K562 (cell line): ENCODE measurements around the gene RER1. TPM values are rescaled to one million over a fixed set of nuclear protein-coding genes. Genes with fewer than 3 reads are reported as not detected.

Experiments
- ATAC-seq: fragments of 200-7000 bp; cut with Tn5 transposase; 3 replicates; pipeline ENCODE4 v1.9.1; 2020; ENCODE audit warnings: moderate library complexity
- BruUV-seq: library from RNA; stranded (reverse); fragments of 400-500 nt; replicated peaks from 2 replicates; lab custom pipeline; 2021; lab: Mats Ljungman, UMichigan
- CTCF ChIA-PET: fragments of 300-600 bp; formaldehyde crosslinking; extraction: SDS; loops from one replicate; lab custom pipeline; 2021; ENCODE audit warnings: low intra/inter-chr PET ratio; lab: Yijun Ruan, JAX
- POLR2A ChIA-PET: fragments of 300-600, 350-650 bp; sonication (Branson Sonifier 250); formaldehyde crosslinking; extraction: SDS; loops from one replicate; lab custom pipeline; 2021; ENCODE audit warnings: antibody characterized with exemption, inconsistent platforms; lab: Yijun Ruan, JAX
- DNase-seq, 4 experiments: peaks; one replicate each; pipeline versions ENCODE4 v3.0.0 to v3.0.0-alpha.2; 2011 to 2018; ENCODE audit warnings: low spot score in 3 of 4, mixed read lengths in 3 of 4; ENCODE audit errors: extremely low read depth in 1 of 4
- FAIRE-seq: peaks from 2 replicates; lab custom pipeline; 2011; peaks lifted over from hg19 to GRCh38; lab: Jason Lieb, UNC
- H2AFZ ChIP-seq: 2 replicates; pipeline ENCODE4 v1.6.0; 2011; ENCODE audit warnings: low read depth, low read length, control low read depth, inconsistent platforms
- H3K27ac ChIP-seq: fragments of 200-600 bp; 3 replicates; pipeline ENCODE4 v1.8.0; 2011; ENCODE audit warnings: low read depth, mild to moderate bottlenecking, control low read depth, inconsistent platforms, low read length, moderate library complexity, mixed read lengths; ENCODE audit errors: extremely low read depth
- H3K27me3 ChIP-seq, 2 experiments: fragments of 300-600 bp in 1 of 2; 2 replicates in 1 of 2; 3 replicates in 1 of 2; pipeline versions ENCODE4 v1.6.0 to v1.8.0; 2011; ENCODE audit warnings: inconsistent platforms in 2 of 2, low read length in 2 of 2, mild to moderate bottlenecking in 1 of 2, mixed read lengths in 1 of 2, moderate library complexity in 1 of 2; ENCODE audit not compliant: control insufficient read depth in 2 of 2, insufficient read depth in 2 of 2
- H3K36me3 ChIP-seq: fragments of 300-600 bp; 3 replicates; pipeline ENCODE4 v1.8.0; 2011; ENCODE audit warnings: mild to moderate bottlenecking, low read length, inconsistent platforms; ENCODE audit not compliant: control insufficient read depth, insufficient read depth
- H3K4me1 ChIP-seq, 2 experiments: fragments of 200-600 bp in 1 of 2; replicated peaks in 1 of 2; 2 replicates in 1 of 2; 3 replicates in 1 of 2; pipeline versions ENCODE4 v1.5.1 to v1.8.0; 2011; ENCODE audit warnings: inconsistent platforms in 2 of 2, low read length in 2 of 2, mild to moderate bottlenecking in 1 of 2, mixed read lengths in 1 of 2, moderate library complexity in 1 of 2; ENCODE audit not compliant: control insufficient read depth in 2 of 2, insufficient read depth in 2 of 2
- H3K4me2 ChIP-seq: 2 replicates; pipeline ENCODE4 v1.6.1; 2011; ENCODE audit warnings: low read length, control low read depth, inconsistent platforms, mixed read lengths; ENCODE audit not compliant: insufficient read depth
- H3K4me3 ChIP-seq: fragments of 200-600 bp; sonication (generic), shearing (Covaris generic); 2 replicates; pipeline ENCODE4 v1.5.1; 2016; ENCODE audit warnings: control low read depth, inconsistent platforms
- H3K79me2 ChIP-seq: fragments of 200-600 bp; 3 replicates; pipeline ENCODE4 v1.8.0; 2011; ENCODE audit warnings: low read length, inconsistent platforms; ENCODE audit not compliant: control insufficient read depth, insufficient read depth
- H3K9ac ChIP-seq, 2 experiments: 2 replicates each; pipeline versions ENCODE4 v1.6.0 to v1.6.1; 2011; ENCODE audit warnings: low read depth in 2 of 2, low read length in 2 of 2, control low read depth in 1 of 2, inconsistent platforms in 1 of 2, mild to moderate bottlenecking in 1 of 2, mixed read lengths in 1 of 2; ENCODE audit not compliant: insufficient read depth in 1 of 2
- H3K9me1 ChIP-seq: one replicate; pipeline ENCODE4 v1.6.0; 2011; ENCODE audit warnings: inconsistent platforms, mild to moderate bottlenecking, low read length, moderate library complexity; ENCODE audit not compliant: control insufficient read depth, insufficient read depth
- H3K9me3 ChIP-seq: replicated peaks from 2 replicates; pipeline ENCODE4 v1.5.1; 2011; ENCODE audit warnings: low read depth, low read length, inconsistent platforms; ENCODE audit not compliant: control insufficient read depth, insufficient read depth
- H4K20me1 ChIP-seq: replicated peaks from 2 replicates; pipeline ENCODE4 v1.6.1; 2011; ENCODE audit warnings: low read length, inconsistent platforms, mixed read lengths; ENCODE audit not compliant: control insufficient read depth, insufficient read depth
- CTBP1 ChIP-seq: fragments of 450-650 bp; IDR thresholded peaks from 2 replicates; pipeline ENCODE4 v1.6.1; 2016; ENCODE audit warnings: borderline replicate concordance
- ELF1 ChIP-seq: fragments of 200-800 bp; sonication (Bioruptor generic); IDR thresholded peaks from 2 replicates; pipeline ENCODE4 v1.6.1; 2016; ENCODE audit warnings: missing genetic modification characterization, missing compliant biosample characterization
- MECOM ChIP-seq: fragments of 250-450 bp; sonication (Bioruptor Pico); IDR thresholded peaks from 2 replicates; pipeline ENCODE4 v1.8.0; 2022; ENCODE audit warnings: inconsistent platforms
- PKNOX1 ChIP-seq: fragments of 450-650 bp; IDR thresholded peaks from 2 replicates; pipeline ENCODE4 v1.6.1; 2016
- RFX1 ChIP-seq: fragments of 450-650 bp; IDR thresholded peaks from 2 replicates; pipeline ENCODE4 v1.6.1; 2016; ENCODE audit warnings: mild to moderate bottlenecking, moderate library complexity
- SMAD1 ChIP-seq: fragments of 150-350 bp; IDR thresholded peaks from 2 replicates; pipeline ENCODE4 v1.6.1; 2014; ENCODE audit warnings: low read length, low read depth; ENCODE audit not compliant: partially characterized antibody
- WGBS: fragments of 100-300 bp; shearing (Covaris generic); methylation state at CpG from one replicate; pipeline ENCODE4 v1.1.6; 2016; ENCODE audit warnings: low coverage, mixed read lengths; ENCODE audit not compliant: insufficient coverage; ENCODE audit errors: missing lambda C conversion rate; 5-methylcytosine and 5-hydroxymethylcytosine counted together
- in situ Hi-C: fragments of 300-500 bp; cut with MboI; formaldehyde crosslinking; loops from 4 replicates; pipeline ENCODE4 v1.15.0; 2018; ENCODE audit warnings: inconsistent platforms, mixed read lengths
- intact Hi-C: fragments of 100-400 bp; cut with micrococcal nuclease; formaldehyde crosslinking; loops from 2 replicates; pipeline ENCODE4 v1.14.2; 2022
- polyA plus RNA-seq, 8 experiments: library from polyadenylated mRNA; depleted of rRNA in 4 of 8; stranded (reverse) in 5 of 8; unstranded in 3 of 8; fragments of >200 nt; fragmentation: Nextera tagmentation in 2 of 8; fragmentation: Illumina TruSeq in 1 of 8; extraction: Ambion mirVana in 2 of 8; extraction: Trizol in 1 of 8; gene quantifications; 2 replicates each; pipeline versions ENCODE4 v1.2.1 to v1.2.3, GENCODE V29; 2011 to 2014; ENCODE audit warnings: inconsistent platforms in 1 of 8, missing spikeins in 1 of 8
- total RNA-seq, 7 experiments: library from RNA; depleted of rRNA in 6 of 7; stranded (reverse); fragments of >200 nt in 6 of 7; fragmentation: Illumina TruSeq in 2 of 7; extraction: Trizol in 2 of 7; gene quantifications; 2 replicates each; pipeline versions ENCODE4 v1.2.1 to v1.2.3, GENCODE V29; 2011 to 2021; ENCODE audit warnings: low replicate concordance in 1 of 7

The RER1 gene
- total and polyA plus RNA-seq, 9 of the 15 experiments (the other 6 are each of a cell fraction or from before 2014, with no cell fraction given) = 19.6 to 354 (median 183) TPM

GRCh38 chr1:2368053-2368744 is 23.4 kb upstream of the RER1 start:
- ATAC-seq (peak; percentile 74), FAIRE-seq (no peak), DNase-seq (peak in 1 of 4 experiments; percentile 38)
- Histone ChIP-seq H2AFZ (no peak overlapping the region), H3K4me3 (no peak overlapping the region), H3K9me1 (no peaks in the 10 kb centered on the region), H3K4me1 (peaks cover 0 to 8% of the 10 kb centered on the region in 2 experiments; a peak in 2 of 5 replicates), H3K9ac (no peak overlapping the region), H3K79me2 (no peaks in the 10 kb centered on the region)
- POLR2A ChIA-PET = interaction anchor here (0.6 to 0.9 kb wide), 2 partner anchors 9 to 203 kb away, joined by 3 read pairs; no protein-coding TSS in a partner anchor
- in situ Hi-C loops = no loop called here
- no TSS peak for BruUV-seq
- TF ChIP-seq MECOM (0 out of 2 replicates have a peak, but pooled peaks have one; percentile 52), PKNOX1 (peak; percentile 40), SMAD1 (no peak), RFX1 (peak; percentile 92), ELF1 (tag) (no peak), CTBP1 (0 out of 2 replicates have a peak, but pooled peaks have one; percentile 31)
- TF ChIP-seq, all 486 proteins: peak for 4
- Histone ChIP-seq H3K27ac (no peak overlapping the region), H3K27me3 (peaks cover 21 to 44% of the 10 kb centered on the region in 2 experiments), H3K9me3 (no peaks in the 10 kb centered on the region; the same call in 1 of the 2 replicates), H4K20me1 (no peaks in the 10 kb centered on the region; the same call in 1 of the 2 replicates), H3K4me2 (no peak overlapping the region), H3K36me3 (no peaks in the 10 kb centered on the region)
- WGBS = 16% methylated on average over 8 of the region's 8 CpGs
- CTCF ChIA-PET = no interaction called here
- intact Hi-C loops = no loop called here
